Retinal pigment epithelial cell (primary cell): ENCODE measurements around the gene GPC3.

Experiments used
- DNase-seq: peaks from one replicate; pipeline ENCODE4 v3.0.0-alpha.2; 2010; ENCODE audit warnings: low read depth
- H3K4me3 ChIP-seq: 2 replicates; pipeline ENCODE4 v1.5.1; 2011; ENCODE audit warnings: mild to moderate bottlenecking, low read length, control low read depth, moderate library complexity
- CTCF ChIP-seq: conservative IDR thresholded peaks from 2 replicates; pipeline ENCODE4 v1.5.1; 2011; ENCODE audit warnings: low read depth, low read length, control low read depth, inconsistent platforms

The GPC3 gene

GRCh38 chrX:133611676-133612075 lies 373.7 kb downstream of the GPC3 start:
- no peak for TF ChIP-seq CTCF
- H3K4me3 ChIP-seq = no peak overlapping the region

GRCh38 chrX:133610056-133610455 lies 375.3 kb downstream of the GPC3 start:
- DNase-seq = no peak
- no peak for TF ChIP-seq CTCF

More at GRCh38 chrX:133611676-133612075, 373.7 kb downstream of the GPC3 start:
- no peak for DNase-seq

GRCh38 chrX:133609166-133609565 lies 376.2 kb downstream of the GPC3 start:
- DNase-seq = no peak
- TF ChIP-seq CTCF = no peak
- H3K4me3 ChIP-seq = no peak overlapping the region

More at GRCh38 chrX:133610056-133610455, 375.3 kb downstream of the GPC3 start:
- H3K4me3 ChIP-seq = no peak overlapping the region

- H3K4me3 ChIP-seq = no peak overlapping the region
- no peak for TF ChIP-seq CTCF
- no peak for DNase-seq
Measured at GRCh38 chrX:133608406-133608805, 377.0 kb downstream of the GPC3 start.

GRCh38 chrX:133607419-133608348 lies 377.7 kb downstream of the GPC3 start:
- H3K4me3 ChIP-seq = no peak overlapping the region
- no peak for DNase-seq
- TF ChIP-seq CTCF = no peak

- no peak for DNase-seq
- no peak for TF ChIP-seq CTCF
- no peak overlapping the region for H3K4me3 ChIP-seq
Measured at GRCh38 chrX:133606990-133607389, 378.4 kb downstream of the GPC3 start.

- H3K4me3 ChIP-seq = no peak overlapping the region
- no peak for DNase-seq
- no peak for TF ChIP-seq CTCF
Measured at GRCh38 chrX:133604801-133605200, 380.6 kb downstream of the GPC3 start.
